Activated T-cell treated with anti-CD3 and anti-CD28 coated beads, Interleukin-2, amount 50 U/mL, for 24 hours (primary cell): ENCODE data around the gene CASK.

Source experiments
- DNase-seq: peaks from one replicate; pipeline ENCODE4 v3.0.0-alpha.2; 2020
- H3K27ac Mint-ChIP-seq: 2 replicates; pipeline ENCODE4 v1.8.0; 2020; ENCODE audit warnings: mild to moderate bottlenecking, mixed read lengths
- H3K27me3 Mint-ChIP-seq: 2 replicates; pipeline ENCODE4 v1.8.0; 2020; ENCODE audit warnings: mixed read lengths
- H3K36me3 Mint-ChIP-seq: 2 replicates; pipeline ENCODE4 v1.8.0; 2020; ENCODE audit warnings: low read depth, mixed read lengths
- H3K4me1 Mint-ChIP-seq: 2 replicates; pipeline ENCODE4 v1.8.0; 2020; ENCODE audit warnings: low read depth, mixed read lengths
- H3K4me3 Mint-ChIP-seq: 2 replicates; pipeline ENCODE4 v1.8.0; 2020; ENCODE audit warnings: mild to moderate bottlenecking, moderate library complexity, mixed read lengths
- H3K9me3 Mint-ChIP-seq: 2 replicates; pipeline ENCODE4 v1.8.0; 2020; ENCODE audit warnings: mixed read lengths

Gene CASK

DNA sequence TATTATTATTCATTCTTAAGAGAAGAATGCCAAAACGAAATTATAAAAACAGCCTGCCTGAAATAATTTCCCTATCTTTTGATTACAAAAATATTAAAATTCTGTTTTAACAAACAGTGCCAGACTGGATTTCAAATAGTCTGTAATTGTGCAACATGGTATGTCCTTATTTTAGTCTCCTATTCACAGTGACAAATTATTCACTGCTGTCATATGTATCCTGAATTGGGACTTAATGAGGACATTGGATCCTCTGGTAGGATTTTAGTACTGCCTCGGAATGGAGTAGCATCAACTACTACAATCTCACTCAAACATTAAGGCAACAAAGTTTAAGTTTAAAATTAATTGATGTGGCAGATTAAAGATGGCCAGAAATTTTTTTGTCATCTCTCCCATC is 97.6 kb downstream of the CASK start:
- peaks cover 21% of the 10 kb centered on the region for H3K4me1 Mint-ChIP-seq
- H3K27me3 Mint-ChIP-seq = peaks cover 9% of the 10 kb centered on the region
- no peak overlapping the region for H3K27ac Mint-ChIP-seq
- no peak for DNase-seq
- peaks cover 15% of the 10 kb centered on the region for H3K36me3 Mint-ChIP-seq
- H3K9me3 Mint-ChIP-seq = no peaks in the 10 kb centered on the region
- H3K4me3 Mint-ChIP-seq = no peak overlapping the region

DNA sequence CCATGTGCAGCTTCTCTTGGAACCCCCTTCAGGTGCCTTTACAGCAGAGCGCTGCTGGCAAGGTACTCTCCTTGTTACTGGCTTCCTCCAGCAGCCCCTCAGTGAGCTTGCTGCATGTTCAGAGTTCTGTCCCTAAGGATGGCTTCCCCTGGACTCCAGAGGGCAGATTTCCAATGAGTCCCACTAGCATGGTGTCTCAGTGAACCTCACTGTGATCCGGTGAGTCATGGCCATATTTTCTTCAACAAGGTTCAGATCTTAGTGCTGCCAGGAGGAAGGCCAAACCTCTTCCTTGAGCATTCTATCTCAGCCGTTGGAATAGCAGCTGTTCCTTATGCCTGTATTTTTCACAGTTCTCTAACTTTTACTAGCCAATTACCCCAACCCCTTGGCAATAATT is 98.8 kb downstream of the CASK start:
- H3K4me3 Mint-ChIP-seq = no peak overlapping the region
- no peak overlapping the region for H3K27ac Mint-ChIP-seq

DNA sequence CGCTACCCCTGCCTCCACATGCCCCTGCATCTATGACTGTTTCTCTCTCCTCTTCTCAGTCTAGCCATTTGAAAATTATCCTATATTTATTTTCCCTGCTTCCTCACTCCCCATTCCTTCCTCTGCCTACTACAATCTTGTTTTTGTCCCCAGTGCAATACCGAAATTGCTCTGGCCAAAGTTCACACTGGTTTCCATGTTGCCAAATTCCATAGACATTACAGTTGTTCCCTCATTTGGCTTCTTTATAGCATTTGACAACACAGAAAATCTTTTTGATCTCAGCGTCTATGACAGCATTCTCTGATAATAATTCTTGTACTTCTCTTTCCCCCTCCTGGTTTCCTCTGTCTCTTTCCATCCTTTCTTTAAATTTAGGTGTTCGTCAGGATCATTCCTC is 100.0 kb downstream of the CASK start:
- peaks cover 14% of the 10 kb centered on the region for H3K36me3 Mint-ChIP-seq
- H3K27ac Mint-ChIP-seq = no peak overlapping the region
- no peaks in the 10 kb centered on the region for H3K9me3 Mint-ChIP-seq
- DNase-seq = no peak
- H3K4me1 Mint-ChIP-seq = peaks cover 13% of the 10 kb centered on the region
- H3K27me3 Mint-ChIP-seq = peaks cover 7% of the 10 kb centered on the region
- no peak overlapping the region for H3K4me3 Mint-ChIP-seq

More for the DNA sequence above, 98.8 kb downstream of the CASK start:
- H3K36me3 Mint-ChIP-seq = peaks cover 12% of the 10 kb centered on the region
- H3K9me3 Mint-ChIP-seq = no peaks in the 10 kb centered on the region
- DNase-seq = no peak
- H3K4me1 Mint-ChIP-seq = peaks cover 18% of the 10 kb centered on the region
- peaks cover 7% of the 10 kb centered on the region for H3K27me3 Mint-ChIP-seq

DNA sequence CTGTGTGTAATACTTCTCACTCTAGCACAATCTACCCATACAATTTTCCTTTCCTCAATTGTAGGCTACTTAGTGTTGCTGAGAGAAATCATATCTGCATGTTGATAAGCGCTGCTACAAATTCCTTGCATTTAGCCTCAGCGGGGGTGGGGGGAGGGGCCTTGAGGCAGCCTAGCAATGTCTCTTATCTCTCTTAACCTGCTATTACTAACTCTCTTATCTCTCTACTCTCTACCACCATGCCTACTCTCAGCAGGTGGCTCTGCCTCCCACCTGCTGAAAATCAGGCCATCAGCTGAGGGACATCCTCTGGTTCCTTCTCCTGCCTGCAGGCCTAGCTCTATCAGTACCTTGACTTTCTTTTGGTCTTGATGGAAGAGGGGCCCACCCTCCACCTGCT is 100.5 kb downstream of the CASK start:
- H3K27ac Mint-ChIP-seq = no peak overlapping the region
- no peak for DNase-seq
- H3K9me3 Mint-ChIP-seq = no peaks in the 10 kb centered on the region
- H3K4me1 Mint-ChIP-seq = peaks cover 13% of the 10 kb centered on the region
- H3K36me3 Mint-ChIP-seq = peaks cover 14% of the 10 kb centered on the region
- H3K4me3 Mint-ChIP-seq = no peak overlapping the region
- peaks cover 7% of the 10 kb centered on the region for H3K27me3 Mint-ChIP-seq

DNA sequence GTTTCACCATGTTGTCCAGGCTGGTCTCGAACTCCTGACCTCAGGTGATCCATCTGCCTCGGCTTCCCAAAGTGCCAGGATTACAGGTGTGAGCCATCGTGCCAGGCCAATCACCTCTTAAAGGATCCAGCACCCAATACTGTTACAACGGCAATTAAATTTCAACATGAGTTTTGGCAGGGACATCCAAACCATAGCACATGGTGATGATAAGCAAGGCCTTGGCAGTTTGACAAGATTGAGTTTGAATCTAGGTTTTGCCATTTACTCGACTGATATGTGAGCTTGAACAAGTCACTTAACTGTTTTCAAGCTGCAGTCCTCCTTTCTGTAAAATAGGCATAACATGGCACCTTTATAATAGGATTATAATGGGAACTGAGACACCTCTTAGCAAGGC is 115.3 kb downstream of the CASK start:
- no peak overlapping the region for H3K4me3 Mint-ChIP-seq
- peaks cover 9% of the 10 kb centered on the region for H3K4me1 Mint-ChIP-seq
- peaks cover 14% of the 10 kb centered on the region for H3K36me3 Mint-ChIP-seq
- H3K27ac Mint-ChIP-seq = no peak overlapping the region
- H3K27me3 Mint-ChIP-seq = peaks cover 28% of the 10 kb centered on the region
- peaks cover under 1% of the 10 kb centered on the region for H3K9me3 Mint-ChIP-seq
- no peak for DNase-seq

DNA sequence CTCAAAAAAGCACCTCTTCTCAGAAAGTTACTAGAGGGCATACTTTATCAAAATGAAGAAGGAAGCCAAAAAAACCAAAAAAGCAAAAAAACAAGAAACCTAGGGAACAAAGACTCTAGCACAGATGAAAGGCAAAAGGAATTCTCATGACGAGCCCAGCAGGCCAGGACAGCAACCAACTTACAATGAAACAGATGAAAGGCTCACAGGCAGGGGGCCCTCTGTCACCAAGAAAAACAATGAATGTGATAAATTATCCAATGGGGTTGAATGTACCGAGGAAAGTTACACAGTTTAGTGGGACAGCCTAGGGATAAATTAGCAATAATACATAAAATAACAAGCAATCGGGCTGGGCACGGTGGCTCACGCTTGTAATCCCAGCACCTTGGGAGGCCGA is 120.4 kb downstream of the CASK start:
- Mint-ChIP-seq H3K4me3 (no peak overlapping the region), H3K9me3 (peaks cover 4% of the 10 kb centered on the region), H3K27ac (no peak overlapping the region), H3K4me1 (peaks cover 30% of the 10 kb centered on the region), H3K27me3 (peaks cover 25% of the 10 kb centered on the region), H3K36me3 (peaks cover 18% of the 10 kb centered on the region)
- no peak for DNase-seq

DNA sequence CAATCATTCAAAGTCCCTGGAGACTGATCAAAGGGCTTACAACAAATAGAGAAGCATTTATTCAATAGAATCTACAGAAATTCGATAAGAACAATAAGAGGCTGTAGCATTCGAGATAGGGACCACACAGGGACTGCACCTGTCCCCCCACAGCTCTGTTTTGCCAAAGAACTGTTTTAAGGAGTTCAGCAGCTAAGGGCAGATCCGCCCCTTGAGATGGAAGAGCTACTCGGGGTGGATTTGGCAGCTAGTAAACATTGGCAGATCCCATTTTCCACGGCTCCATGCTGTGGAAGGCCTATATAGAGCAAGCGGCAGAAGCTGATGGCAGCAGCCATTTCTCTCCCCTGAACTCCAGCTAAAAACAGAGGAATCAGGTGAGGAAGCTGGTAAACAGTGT is 123.7 kb downstream of the CASK start:
- Mint-ChIP-seq H3K27ac (no peak overlapping the region), H3K9me3 (peaks cover 4% of the 10 kb centered on the region), H3K4me3 (no peak overlapping the region), H3K4me1 (peaks cover 45% of the 10 kb centered on the region), H3K27me3 (peaks cover 21% of the 10 kb centered on the region), H3K36me3 (peaks cover 17% of the 10 kb centered on the region)
- no peak for DNase-seq

DNA sequence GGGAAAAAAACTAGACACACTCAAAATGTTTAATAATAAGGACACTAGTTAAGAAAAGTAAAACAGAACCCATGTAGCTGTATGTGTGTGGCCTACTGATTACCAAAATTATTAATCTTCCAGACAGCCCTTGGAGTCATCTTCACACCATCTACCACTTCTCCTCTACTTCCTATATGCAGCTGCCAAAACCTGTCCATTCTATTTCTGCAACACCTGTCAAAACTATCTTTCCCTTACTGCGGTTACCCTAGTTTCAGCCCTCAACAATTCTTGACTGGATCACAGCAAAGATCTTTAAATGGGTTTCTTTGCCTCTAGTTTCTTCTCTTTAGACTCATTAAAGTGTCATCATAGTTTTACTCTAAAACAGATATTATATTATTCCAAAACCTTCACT is 126.8 kb downstream of the CASK start:
- Mint-ChIP-seq H3K27ac (peak overlapping the region; percentile 23), H3K4me1 (peaks cover 42% of the 10 kb centered on the region)
- DNase-seq = no peak

DNA sequence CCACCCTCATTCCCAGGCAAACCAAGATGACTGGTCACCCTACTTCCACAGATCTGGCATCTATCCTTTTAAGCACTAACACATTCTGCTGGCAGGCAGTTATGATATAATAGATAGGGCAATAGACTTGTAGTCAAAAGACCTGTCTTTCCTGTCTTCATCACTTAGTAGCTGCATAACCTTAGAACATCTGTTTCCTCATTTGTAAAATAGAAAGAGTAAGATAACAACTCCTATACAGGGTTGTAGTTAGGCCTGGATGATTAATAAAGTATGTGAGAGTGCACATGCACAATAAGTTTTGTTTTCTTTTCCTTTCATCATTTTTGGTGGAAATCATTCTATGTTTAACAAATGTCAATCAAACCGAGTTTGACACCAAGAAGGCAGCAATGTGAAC is 127.3 kb downstream of the CASK start:
- no peak for DNase-seq
- no peaks in the 10 kb centered on the region for H3K9me3 Mint-ChIP-seq
- no peaks in the 10 kb centered on the region for H3K36me3 Mint-ChIP-seq
- H3K27ac Mint-ChIP-seq = no peak overlapping the region
- peaks cover 40% of the 10 kb centered on the region for H3K4me1 Mint-ChIP-seq
- no peak overlapping the region for H3K4me3 Mint-ChIP-seq
- peaks cover 12% of the 10 kb centered on the region for H3K27me3 Mint-ChIP-seq

More for the DNA sequence above, 126.8 kb downstream of the CASK start:
- Mint-ChIP-seq H3K4me3 (no peak overlapping the region), H3K27me3 (peaks cover 15% of the 10 kb centered on the region), H3K36me3 (peaks cover 3% of the 10 kb centered on the region), H3K9me3 (no peaks in the 10 kb centered on the region)

DNA sequence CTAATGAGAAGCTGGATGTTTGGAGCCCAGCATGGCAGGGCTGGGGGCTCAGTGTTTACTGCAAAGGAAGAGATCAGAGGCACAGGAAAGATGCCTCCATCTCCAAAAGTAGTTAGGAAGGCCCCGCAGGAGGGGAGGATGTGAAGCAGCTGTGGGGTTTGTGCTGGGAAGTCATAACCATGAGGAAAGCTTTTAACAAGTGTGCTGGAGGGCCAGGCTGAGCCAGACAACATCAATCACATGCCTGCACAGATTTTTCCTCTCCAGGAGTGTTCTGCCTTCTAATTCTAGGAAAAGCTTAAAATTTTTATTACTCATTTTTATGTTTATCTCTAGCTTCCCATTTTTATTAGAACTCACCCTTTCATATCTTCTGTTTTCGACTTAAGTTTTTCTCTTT is 134.0 kb downstream of the CASK start:
- peaks cover 16% of the 10 kb centered on the region for H3K36me3 Mint-ChIP-seq
- peaks cover 18% of the 10 kb centered on the region for H3K27me3 Mint-ChIP-seq
- DNase-seq = no peak
- H3K9me3 Mint-ChIP-seq = no peaks in the 10 kb centered on the region
- H3K4me3 Mint-ChIP-seq = no peak overlapping the region
- no peak overlapping the region for H3K27ac Mint-ChIP-seq
- peaks cover 21% of the 10 kb centered on the region for H3K4me1 Mint-ChIP-seq

DNA sequence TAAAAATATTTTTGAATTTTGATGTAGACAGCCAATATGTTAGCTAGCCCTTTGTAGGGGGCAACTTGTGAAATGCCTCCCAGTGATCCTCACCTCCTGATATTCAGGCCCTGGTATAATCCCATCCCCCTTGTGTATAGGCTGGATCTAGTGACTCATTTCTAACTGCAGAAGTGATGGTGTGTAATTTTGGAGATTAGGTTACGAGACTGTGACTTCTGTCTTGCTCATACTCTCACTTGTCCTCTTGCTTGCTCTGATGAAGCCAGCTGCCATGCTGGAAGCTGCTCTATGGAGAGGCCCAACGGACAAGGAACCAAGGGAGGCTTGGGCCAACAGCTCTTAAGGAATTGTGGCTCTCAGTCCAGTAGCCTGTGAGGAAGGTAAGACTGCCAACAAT is 137.7 kb downstream of the CASK start:
- Mint-ChIP-seq H3K4me3 (no peak overlapping the region), H3K36me3 (peaks cover 21% of the 10 kb centered on the region), H3K4me1 (peaks cover 38% of the 10 kb centered on the region), H3K27me3 (peaks cover 18% of the 10 kb centered on the region), H3K9me3 (no peaks in the 10 kb centered on the region), H3K27ac (peak overlapping the region; percentile 66)
- DNase-seq = no peak

DNA sequence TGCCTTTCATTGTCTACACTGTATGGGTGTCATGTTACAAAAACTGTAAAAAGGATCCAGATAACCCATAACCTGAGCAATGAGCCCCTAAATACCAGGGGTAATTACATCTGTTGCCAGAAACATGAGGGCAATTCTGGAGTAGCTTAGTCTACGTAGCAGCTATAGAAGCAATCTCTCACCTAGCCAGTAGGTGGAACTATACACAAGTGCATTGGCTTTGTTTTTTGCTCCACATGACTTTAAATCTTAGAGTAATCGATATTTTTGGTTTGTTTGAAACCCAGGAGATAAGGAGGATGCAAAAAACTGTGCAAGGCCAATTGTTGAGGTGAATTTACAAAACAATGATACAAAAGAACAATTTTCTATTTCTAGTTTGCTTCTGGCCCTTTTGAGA is 141.9 kb downstream of the CASK start:
- H3K9me3 Mint-ChIP-seq = no peaks in the 10 kb centered on the region
- H3K4me3 Mint-ChIP-seq = no peak overlapping the region
- H3K36me3 Mint-ChIP-seq = peaks cover 13% of the 10 kb centered on the region
- H3K4me1 Mint-ChIP-seq = peaks cover 30% of the 10 kb centered on the region
- no peak overlapping the region for H3K27ac Mint-ChIP-seq
- peaks cover 6% of the 10 kb centered on the region for H3K27me3 Mint-ChIP-seq
- DNase-seq = no peak

DNA sequence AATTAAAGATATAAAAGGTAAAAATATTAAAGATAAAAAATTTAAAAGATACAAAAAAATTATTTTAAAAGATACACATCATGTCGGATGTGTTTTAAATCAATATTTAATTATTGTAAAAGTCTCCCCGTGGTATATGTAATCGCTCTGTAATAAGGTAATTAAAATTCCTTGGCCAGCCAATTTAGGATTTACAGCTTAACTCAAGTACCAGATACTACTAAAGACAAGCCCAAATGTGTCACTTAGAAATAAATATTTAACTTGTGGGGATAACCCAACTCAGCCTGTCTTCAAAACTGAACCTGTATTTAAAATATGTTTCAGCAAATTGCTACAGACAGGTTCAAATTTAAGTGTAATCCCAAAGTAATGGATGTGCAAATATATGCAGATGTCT is 143.4 kb downstream of the CASK start:
- Mint-ChIP-seq H3K27me3 (peaks cover 3% of the 10 kb centered on the region), H3K9me3 (no peaks in the 10 kb centered on the region), H3K4me3 (no peak overlapping the region), H3K4me1 (peaks cover 23% of the 10 kb centered on the region), H3K27ac (no peak overlapping the region), H3K36me3 (peaks cover 5% of the 10 kb centered on the region)
- no peak for DNase-seq

DNA sequence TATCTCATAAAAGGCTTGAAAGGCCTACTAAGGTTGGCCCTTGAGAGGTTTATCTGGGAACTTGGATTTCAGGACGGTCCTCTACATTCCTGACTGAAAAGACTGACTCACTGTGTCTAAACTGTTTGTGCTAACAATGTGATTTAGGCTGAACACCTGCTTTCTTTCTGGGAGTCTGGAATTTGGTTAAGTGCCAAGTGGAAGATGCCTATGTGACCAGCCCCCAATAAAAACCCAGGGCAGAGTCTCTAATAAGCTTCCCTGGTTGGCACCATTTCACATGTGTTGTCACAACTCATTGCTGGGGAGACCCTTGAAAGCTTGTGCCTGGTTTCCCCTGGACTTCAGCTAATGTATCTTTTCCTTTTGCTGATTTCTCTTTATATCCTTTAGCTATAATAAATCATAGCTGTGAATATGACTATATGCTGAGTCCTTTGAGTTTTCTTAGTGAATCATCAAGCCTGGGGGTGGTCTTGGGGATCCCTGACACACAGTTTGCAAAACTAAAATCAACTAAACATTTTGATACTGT is 144.3 kb downstream of the CASK start:
- peak overlapping the region; percentile 23 for H3K27ac Mint-ChIP-seq
- DNase-seq = no peak
- H3K4me1 Mint-ChIP-seq = peaks cover 21% of the 10 kb centered on the region
- H3K27me3 Mint-ChIP-seq = peaks cover 3% of the 10 kb centered on the region
- no peaks in the 10 kb centered on the region for H3K9me3 Mint-ChIP-seq
- peaks cover 2% of the 10 kb centered on the region for H3K36me3 Mint-ChIP-seq
- H3K4me3 Mint-ChIP-seq = no peak overlapping the region

DNA sequence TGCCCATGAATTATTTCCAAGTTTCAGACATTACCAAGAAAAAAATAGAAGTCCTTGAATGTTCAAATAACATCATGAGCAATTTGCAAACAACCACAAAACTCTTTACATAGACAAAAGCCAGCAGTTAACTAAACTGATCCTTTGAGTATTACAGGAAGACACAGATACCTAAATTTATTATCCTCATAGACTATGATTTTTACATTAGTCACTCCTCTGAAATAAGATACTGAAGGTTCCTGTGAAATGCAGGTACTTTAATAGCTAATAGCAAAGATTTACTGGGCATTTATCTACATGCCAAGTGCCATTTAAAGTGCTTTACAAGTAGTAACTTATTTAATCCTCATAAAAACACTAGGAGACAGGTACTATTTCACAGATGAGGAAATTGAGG is 161.7 kb downstream of the CASK start:
- no peaks in the 10 kb centered on the region for H3K9me3 Mint-ChIP-seq
- H3K4me3 Mint-ChIP-seq = no peak overlapping the region
- no peaks in the 10 kb centered on the region for H3K36me3 Mint-ChIP-seq
- DNase-seq = no peak
- peaks cover 2% of the 10 kb centered on the region for H3K4me1 Mint-ChIP-seq
- H3K27me3 Mint-ChIP-seq = peaks cover 21% of the 10 kb centered on the region
- no peak overlapping the region for H3K27ac Mint-ChIP-seq

DNA sequence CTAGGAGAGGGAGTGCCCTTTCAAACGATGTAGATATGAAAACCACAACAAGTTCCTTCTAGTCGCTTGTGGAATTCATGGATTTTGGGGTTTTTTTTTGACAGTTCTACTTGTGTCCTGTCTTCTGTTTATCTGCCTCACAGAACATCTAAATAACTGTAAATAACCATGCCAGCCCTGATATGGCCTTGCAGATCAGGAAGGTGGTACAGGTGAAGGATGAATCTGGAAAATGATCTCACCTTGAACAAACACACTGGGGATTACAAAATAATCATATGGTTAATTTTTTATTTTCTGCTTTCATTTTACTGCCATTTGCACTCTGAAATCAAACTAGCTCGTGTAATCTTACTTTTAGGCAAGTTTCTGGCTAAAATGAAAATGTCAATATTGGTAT is 162.2 kb downstream of the CASK start:
- peaks cover 20% of the 10 kb centered on the region for H3K27me3 Mint-ChIP-seq
- no peak for DNase-seq
- no peak overlapping the region for H3K27ac Mint-ChIP-seq
- peaks cover 2% of the 10 kb centered on the region for H3K4me1 Mint-ChIP-seq
- H3K4me3 Mint-ChIP-seq = no peak overlapping the region
- no peaks in the 10 kb centered on the region for H3K9me3 Mint-ChIP-seq
- no peaks in the 10 kb centered on the region for H3K36me3 Mint-ChIP-seq
